ENCODE results near the gene MCAT. TPM values are rescaled to one million over a fixed set of nuclear protein-coding genes. Genes with fewer than 3 reads are reported as not detected.

MCAT gene
- total RNA-seq, 1 donor from 2014 or later = 12.7 TPM

DNA sequence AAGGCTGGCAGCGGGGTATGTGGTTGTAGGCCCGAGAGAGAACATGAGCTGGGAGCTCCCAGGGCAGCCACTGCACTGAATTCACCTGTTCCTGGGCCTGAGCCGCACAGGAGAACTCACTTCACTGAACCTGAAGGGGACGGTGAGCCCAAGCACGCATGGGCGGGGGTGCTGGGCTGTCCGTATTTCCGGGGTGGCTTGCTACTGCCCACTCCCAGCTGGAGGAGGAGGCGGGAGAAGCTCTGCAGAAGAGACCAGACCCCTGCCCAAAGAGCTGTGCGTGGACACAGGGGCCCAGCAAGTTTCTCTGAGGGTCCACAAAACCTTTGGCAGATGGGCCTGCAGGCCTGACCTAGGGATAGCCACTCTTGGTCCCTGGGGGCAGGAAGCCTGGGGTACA is 38.9 kb upstream of the MCAT start:
- H3K9me3 Mint-ChIP-seq (ENCODE audit: unreplicated experiment) = no peaks in the 10 kb centered on the region
- H3K4me3 Mint-ChIP-seq (ENCODE audit: unreplicated experiment) = no peak overlapping the region
- peaks cover 7% of the 10 kb centered on the region for H3K4me1 Mint-ChIP-seq (ENCODE audit: low read depth, unreplicated experiment)
- no peak for DNase-seq
- no peaks in the 10 kb centered on the region for H3K36me3 Mint-ChIP-seq (ENCODE audit: unreplicated experiment)
- TF ChIP-seq, protein P1, sequence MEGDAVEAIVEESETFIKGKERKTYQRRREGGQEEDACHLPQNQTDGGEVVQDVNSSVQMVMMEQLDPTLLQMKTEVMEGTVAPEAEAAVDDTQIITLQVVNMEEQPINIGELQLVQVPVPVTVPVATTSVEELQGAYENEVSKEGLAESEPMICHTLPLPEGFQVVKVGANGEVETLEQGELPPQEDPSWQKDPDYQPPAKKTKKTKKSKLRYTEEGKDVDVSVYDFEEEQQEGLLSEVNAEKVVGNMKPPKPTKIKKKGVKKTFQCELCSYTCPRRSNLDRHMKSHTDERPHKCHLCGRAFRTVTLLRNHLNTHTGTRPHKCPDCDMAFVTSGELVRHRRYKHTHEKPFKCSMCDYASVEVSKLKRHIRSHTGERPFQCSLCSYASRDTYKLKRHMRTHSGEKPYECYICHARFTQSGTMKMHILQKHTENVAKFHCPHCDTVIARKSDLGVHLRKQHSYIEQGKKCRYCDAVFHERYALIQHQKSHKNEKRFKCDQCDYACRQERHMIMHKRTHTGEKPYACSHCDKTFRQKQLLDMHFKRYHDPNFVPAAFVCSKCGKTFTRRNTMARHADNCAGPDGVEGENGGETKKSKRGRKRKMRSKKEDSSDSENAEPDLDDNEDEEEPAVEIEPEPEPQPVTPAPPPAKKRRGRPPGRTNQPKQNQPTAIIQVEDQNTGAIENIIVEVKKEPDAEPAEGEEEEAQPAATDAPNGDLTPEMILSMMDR (IDR thresholded peaks at IDR 0.05; ENCODE audit: partially characterized antibody, unreplicated experiment) = no peak
- no peak overlapping the region for H3K27ac Mint-ChIP-seq (ENCODE audit: unreplicated experiment)
- peaks cover 3% of the 10 kb centered on the region for H3K27me3 Mint-ChIP-seq (ENCODE audit: unreplicated experiment)

DNA sequence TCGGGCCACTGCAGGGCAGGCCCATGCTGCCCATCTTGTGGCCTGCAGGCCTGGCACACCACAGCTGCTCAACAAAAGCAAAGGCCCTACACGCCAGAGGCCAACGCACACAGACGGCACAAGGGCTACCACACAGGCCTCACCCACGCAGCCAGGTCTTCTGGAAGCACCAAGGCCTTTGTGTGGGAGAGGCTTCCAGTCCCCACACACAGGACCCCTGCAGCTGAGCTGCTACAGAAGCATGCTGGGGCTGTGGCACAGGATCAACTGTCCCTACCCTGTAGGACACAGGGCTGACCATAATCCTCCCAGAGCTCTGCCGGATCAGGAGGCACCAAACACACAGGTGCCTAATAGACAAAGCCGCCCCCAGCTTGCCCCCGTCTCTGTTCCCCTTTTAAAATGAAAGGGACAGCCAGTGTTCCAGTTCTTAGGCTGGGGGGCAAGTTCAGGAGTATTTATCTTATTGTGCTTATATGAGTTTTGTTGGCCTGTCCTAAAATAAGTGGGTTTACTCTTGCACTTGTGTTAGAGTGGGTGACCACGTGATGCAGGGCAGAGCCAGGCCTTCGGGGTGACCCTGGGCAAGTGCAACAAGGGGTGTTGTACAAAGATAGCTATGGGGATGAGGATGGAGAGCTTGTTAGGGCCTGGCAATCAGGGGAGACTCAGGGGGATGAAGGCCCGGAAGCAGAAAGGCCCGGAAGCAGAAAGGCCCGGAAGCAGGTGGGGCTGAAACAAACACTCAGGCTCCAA is 38.3 kb upstream of the MCAT start:
- peaks cover 7% of the 10 kb centered on the region for H3K4me1 Mint-ChIP-seq (ENCODE audit: low read depth, unreplicated experiment)
- no peak overlapping the region for H3K4me3 Mint-ChIP-seq (ENCODE audit: unreplicated experiment)
- TF ChIP-seq, protein P1 (IDR thresholded peaks at IDR 0.05; ENCODE audit: partially characterized antibody, unreplicated experiment) = no peak
- no peak for DNase-seq
- H3K27me3 Mint-ChIP-seq (ENCODE audit: unreplicated experiment) = peaks cover 3% of the 10 kb centered on the region
- no peaks in the 10 kb centered on the region for H3K9me3 Mint-ChIP-seq (ENCODE audit: unreplicated experiment)
- H3K36me3 Mint-ChIP-seq (ENCODE audit: unreplicated experiment) = no peaks in the 10 kb centered on the region
- no peak overlapping the region for H3K27ac Mint-ChIP-seq (ENCODE audit: unreplicated experiment)

DNA sequence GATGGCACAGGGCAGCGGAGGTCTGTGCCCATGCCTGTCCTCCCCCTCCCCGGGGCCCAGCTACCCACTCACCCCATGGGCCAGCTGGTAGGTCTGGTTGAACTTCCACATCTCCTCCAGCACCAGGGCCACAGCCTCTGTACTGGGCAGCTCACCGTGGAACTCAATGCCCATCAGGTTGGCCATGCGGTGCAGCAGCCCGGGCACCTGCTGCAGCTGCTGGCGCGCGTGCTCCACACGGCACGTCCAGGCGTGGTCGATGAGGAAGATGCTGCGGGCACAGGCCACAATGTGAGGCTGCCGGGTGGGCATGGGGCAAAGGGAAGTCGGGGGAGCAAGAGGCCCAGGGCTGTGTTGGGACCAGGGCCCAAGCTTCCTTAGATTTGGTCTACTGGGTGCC is 37.5 kb upstream of the MCAT start:
- no peak for DNase-seq
- no peaks in the 10 kb centered on the region for H3K9me3 Mint-ChIP-seq (ENCODE audit: unreplicated experiment)
- peaks cover 6% of the 10 kb centered on the region for H3K27me3 Mint-ChIP-seq (ENCODE audit: unreplicated experiment)
- peaks cover 6% of the 10 kb centered on the region for H3K4me1 Mint-ChIP-seq (ENCODE audit: low read depth, unreplicated experiment)
- H3K27ac Mint-ChIP-seq (ENCODE audit: unreplicated experiment) = no peak overlapping the region
- TF ChIP-seq, protein P1 (IDR thresholded peaks at IDR 0.05; ENCODE audit: partially characterized antibody, unreplicated experiment) = no peak
- no peak overlapping the region for H3K4me3 Mint-ChIP-seq (ENCODE audit: unreplicated experiment)
- no peaks in the 10 kb centered on the region for H3K36me3 Mint-ChIP-seq (ENCODE audit: unreplicated experiment)

DNA sequence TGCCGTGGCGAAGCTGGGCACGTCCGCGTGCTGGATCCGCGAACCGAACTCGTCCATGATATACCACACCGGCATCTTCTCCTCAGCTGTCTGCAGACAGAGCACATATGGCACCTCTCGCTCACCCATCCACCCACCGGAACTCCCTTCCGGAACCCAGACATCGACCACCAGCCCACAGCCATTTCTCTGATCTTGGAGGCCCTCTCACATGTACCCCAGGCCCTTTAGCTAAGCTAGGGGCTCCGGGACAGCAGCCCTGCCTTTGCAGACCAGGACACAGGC is 36.7 kb upstream of the MCAT start:
- Mint-ChIP-seq H3K27me3 (ENCODE audit: unreplicated experiment) (peaks cover 6% of the 10 kb centered on the region), H3K4me1 (ENCODE audit: low read depth, unreplicated experiment) (peaks cover 4% of the 10 kb centered on the region), H3K4me3 (ENCODE audit: unreplicated experiment) (no peak overlapping the region), H3K27ac (ENCODE audit: unreplicated experiment) (no peak overlapping the region), H3K9me3 (ENCODE audit: unreplicated experiment) (no peaks in the 10 kb centered on the region), H3K36me3 (ENCODE audit: unreplicated experiment) (no peaks in the 10 kb centered on the region)
- TF ChIP-seq, protein P1 (IDR thresholded peaks at IDR 0.05; ENCODE audit: partially characterized antibody, unreplicated experiment) = no peak
- no peak for DNase-seq

DNA sequence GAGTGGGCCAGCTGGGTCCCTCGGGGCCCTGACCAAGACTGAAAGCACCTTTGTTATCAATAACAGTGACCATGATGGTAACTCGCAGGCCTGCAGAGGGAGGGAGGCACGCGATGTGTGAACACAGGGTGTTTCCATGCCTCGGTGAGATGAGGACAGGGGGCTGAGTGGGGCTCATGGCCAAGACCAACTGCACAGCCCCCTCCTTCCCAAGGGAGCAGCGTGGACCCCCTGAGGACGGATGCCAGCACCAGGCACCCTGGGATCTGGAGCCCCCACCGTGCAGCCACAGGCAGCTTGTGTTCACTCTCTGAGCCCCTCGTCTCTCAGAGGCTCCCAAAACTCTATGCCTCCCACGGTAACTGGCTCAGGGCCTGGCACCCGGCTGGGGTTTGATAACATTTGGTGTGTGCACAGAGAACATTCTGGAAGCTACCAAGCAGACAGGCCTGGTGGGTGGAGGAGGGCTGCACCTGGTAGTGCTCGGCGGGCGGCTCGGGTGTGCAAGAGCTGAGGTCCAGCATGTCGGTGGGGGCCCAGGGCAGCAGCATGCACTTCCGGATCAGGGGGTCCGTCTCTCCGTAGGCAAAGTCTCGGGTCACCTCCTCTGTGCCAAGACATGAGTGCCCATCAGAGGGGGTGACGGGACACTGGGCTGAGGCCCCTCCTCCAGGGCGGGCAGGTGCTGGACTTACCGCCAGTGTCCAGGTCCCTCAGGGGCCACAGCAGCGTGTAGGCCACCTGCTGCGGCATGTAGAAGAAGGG is 36.1 kb upstream of the MCAT start:
- Mint-ChIP-seq H3K27me3 (ENCODE audit: unreplicated experiment) (peaks cover 6% of the 10 kb centered on the region), H3K36me3 (ENCODE audit: unreplicated experiment) (no peaks in the 10 kb centered on the region), H3K27ac (ENCODE audit: unreplicated experiment) (no peak overlapping the region), H3K4me3 (ENCODE audit: unreplicated experiment) (no peak overlapping the region), H3K4me1 (ENCODE audit: low read depth, unreplicated experiment) (peaks cover 3% of the 10 kb centered on the region), H3K9me3 (ENCODE audit: unreplicated experiment) (no peaks in the 10 kb centered on the region)
- no peak for DNase-seq
- TF ChIP-seq, protein P1 (IDR thresholded peaks at IDR 0.05; ENCODE audit: partially characterized antibody, unreplicated experiment) = no peak
